Colonic mucosa (tissue), 4 donors: ENCODE measurements around the gene WDSUB1. TPM values are rescaled to one million over a fixed set of nuclear protein-coding genes. Genes with fewer than 3 reads are reported as not detected.

Experiments
- DNase-seq: peaks from one replicate; pipeline ENCODE4 v3.0.0-alpha.2; 2020
- H3K27ac ChIP-seq: fragments of 200-600 bp; one replicate; pipeline ENCODE4 v1.8.0; 2021
- H3K27me3 ChIP-seq: fragments of 200-600 bp; one replicate; pipeline ENCODE4 v1.8.0; 2021
- H3K36me3 ChIP-seq: fragments of 200-600 bp; one replicate; pipeline ENCODE4 v1.8.0; 2021
- H3K4me1 ChIP-seq: fragments of 200-600 bp; one replicate; pipeline ENCODE4 v1.8.0; 2021; ENCODE audit warnings: mild to moderate bottlenecking
- H3K4me3 ChIP-seq: fragments of 200-600 bp; one replicate; pipeline ENCODE4 v1.8.0; 2021
- H3K9ac ChIP-seq, 2 donors: one replicate each; pipeline ENCODE4 v1.7.0; 2013; ENCODE audit warnings: control low read depth in 2 of 2, low read depth in 2 of 2, low read length in 2 of 2
- H3K9me3 ChIP-seq: fragments of 200-600 bp; one replicate; pipeline ENCODE4 v1.8.0; 2021
- intact Hi-C: fragments of 100-400 bp; cut with DNase I; formaldehyde crosslinking; loops from one replicate; pipeline ENCODE4 v1.14.1; 2022
- total RNA-seq, 2 donors: library from RNA; stranded (reverse); fragmentation: NEBNext Ultra II Directional in 1 of 2; extraction: Animal tissue kit (Norgen Biotek cat#: 25700) in 1 of 2; gene quantifications; one replicate each; pipeline ENCODE4 v1.2.1, GENCODE V29; 2021
- TF ChIP-seq, protein P1 (sequence below): fragments of 200-600 bp; IDR thresholded peaks from one replicate; pipeline ENCODE4 v1.8.0; 2022; ENCODE audit warnings: antibody characterized with exemption, mild to moderate bottlenecking
- donor health status: healthy.
- donor health status: DM: no; HTN: no; CAD: no.
- donor health status: DM: no; HTN: no; CAD: no.

WDSUB1 gene
- total RNA-seq, 2 donors from 2014 or later, result 7.2 to 7.5 TPM

DNA sequence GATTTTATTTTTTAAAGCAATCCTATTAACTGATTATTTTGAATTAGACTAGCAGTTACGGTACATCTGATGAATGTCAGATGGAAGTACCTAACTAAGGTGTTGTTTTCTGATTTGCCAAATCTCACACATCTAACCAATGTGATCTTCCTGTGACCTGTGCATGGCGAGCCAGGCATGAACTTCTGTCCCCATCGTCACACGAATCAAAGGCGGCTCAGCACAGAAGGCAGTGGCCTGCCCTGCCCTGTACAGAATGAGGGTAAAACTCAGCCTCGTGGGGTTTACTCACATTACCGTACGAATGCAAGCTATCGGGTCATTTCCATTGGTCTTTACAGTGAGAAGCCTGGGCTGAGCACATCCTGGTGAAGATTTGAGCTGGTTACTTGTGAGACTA lies 87.3 kb downstream of the WDSUB1 start:
- no peak overlapping the region for H3K27ac ChIP-seq
- H3K4me3 ChIP-seq, result no peak overlapping the region
- H3K27me3 ChIP-seq, result no peaks in the 10 kb centered on the region
- peaks cover 17% of the 10 kb centered on the region for H3K36me3 ChIP-seq
- TF ChIP-seq, protein P1, sequence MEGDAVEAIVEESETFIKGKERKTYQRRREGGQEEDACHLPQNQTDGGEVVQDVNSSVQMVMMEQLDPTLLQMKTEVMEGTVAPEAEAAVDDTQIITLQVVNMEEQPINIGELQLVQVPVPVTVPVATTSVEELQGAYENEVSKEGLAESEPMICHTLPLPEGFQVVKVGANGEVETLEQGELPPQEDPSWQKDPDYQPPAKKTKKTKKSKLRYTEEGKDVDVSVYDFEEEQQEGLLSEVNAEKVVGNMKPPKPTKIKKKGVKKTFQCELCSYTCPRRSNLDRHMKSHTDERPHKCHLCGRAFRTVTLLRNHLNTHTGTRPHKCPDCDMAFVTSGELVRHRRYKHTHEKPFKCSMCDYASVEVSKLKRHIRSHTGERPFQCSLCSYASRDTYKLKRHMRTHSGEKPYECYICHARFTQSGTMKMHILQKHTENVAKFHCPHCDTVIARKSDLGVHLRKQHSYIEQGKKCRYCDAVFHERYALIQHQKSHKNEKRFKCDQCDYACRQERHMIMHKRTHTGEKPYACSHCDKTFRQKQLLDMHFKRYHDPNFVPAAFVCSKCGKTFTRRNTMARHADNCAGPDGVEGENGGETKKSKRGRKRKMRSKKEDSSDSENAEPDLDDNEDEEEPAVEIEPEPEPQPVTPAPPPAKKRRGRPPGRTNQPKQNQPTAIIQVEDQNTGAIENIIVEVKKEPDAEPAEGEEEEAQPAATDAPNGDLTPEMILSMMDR, result no peak
- no peaks in the 10 kb centered on the region for H3K9me3 ChIP-seq
- intact Hi-C loops, result no loop called here
- DNase-seq, result no peak
- H3K4me1 ChIP-seq, result peaks cover 6% of the 10 kb centered on the region
- no peak overlapping the region for H3K9ac ChIP-seq

DNA sequence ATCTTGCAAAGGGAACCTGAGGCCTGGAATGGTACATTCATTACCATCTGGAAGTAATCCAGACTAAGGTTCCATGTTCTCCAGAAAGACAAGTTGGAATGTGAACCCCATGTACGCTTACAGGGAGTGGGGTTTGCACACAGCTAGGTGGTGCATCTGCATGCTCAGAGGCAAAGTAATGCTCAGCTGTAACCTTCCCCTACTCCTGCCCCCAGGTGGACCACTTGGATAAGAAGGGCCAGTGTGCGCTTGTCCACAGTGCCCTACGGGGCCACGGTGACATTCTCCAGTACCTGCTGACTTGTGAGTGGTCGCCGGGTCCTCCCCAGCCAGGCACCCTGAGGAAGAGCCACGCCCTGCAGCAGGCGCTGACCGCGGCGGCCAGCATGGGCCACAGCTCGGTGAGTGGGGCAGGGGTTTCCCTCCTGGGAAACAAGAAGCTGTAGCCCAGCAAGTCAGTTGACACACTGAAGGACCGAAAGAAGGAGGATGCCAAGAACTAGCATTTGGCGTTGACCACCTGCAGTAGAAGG lies 90.0 kb downstream of the WDSUB1 start:
- H3K4me3 ChIP-seq, result no peak overlapping the region
- no peaks in the 10 kb centered on the region for H3K4me1 ChIP-seq
- no peak overlapping the region for H3K27ac ChIP-seq
- intact Hi-C loops, result no loop called here
- no peak for DNase-seq
- peaks cover 17% of the 10 kb centered on the region for H3K36me3 ChIP-seq
- no peaks in the 10 kb centered on the region for H3K9me3 ChIP-seq
- no peaks in the 10 kb centered on the region for H3K27me3 ChIP-seq
- TF ChIP-seq, protein P1, result no peak
- H3K9ac ChIP-seq, result no peak overlapping the region

DNA sequence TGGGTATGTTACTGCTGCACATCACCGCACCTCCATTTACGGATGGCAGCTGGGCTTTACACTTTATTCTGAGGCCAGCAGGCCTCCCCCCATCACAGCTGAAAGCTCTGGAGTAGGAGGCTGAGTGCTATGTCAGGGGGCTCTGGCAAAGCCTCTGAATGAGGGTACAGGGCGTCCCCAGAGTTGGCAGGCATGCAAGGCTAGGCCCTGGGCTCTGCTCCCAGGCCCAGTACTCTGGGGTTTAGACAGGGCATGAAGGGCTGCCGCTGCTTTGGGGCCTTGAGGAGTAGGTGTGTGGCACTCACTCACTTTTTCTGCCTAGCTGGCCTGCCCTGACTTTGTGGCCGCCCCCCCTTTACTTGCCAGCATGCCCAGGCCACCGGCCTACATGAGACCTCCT lies 90.8 kb downstream of the WDSUB1 start:
- H3K27ac ChIP-seq, result no peak overlapping the region
- H3K9ac ChIP-seq, result no peak overlapping the region
- H3K27me3 ChIP-seq, result no peaks in the 10 kb centered on the region
- no peaks in the 10 kb centered on the region for H3K9me3 ChIP-seq
- H3K4me1 ChIP-seq, result no peaks in the 10 kb centered on the region
- H3K36me3 ChIP-seq, result peaks cover 17% of the 10 kb centered on the region
- TF ChIP-seq, protein P1, result no peak
- no peak overlapping the region for H3K4me3 ChIP-seq
- no peak for DNase-seq
- intact Hi-C loops, result no loop called here

DNA sequence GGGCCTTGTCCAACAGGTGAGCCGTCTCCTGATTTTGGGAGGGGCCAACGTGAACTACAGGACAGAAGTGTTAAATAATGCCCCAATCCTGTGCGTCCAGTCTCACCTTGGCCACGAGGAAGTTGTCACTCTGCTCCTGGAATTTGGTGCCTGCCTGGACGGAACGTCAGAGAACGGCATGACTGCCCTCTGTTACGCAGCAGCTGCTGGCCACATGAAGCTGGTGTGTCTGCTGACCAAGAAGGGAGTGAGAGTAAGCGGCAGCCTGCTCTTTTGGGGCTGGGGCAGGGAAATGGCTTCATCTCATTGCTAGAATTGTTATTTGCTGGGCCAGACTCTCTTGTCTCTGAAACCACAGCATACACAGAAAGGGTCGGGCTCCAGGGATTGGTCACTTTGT lies 92.3 kb downstream of the WDSUB1 start:
- intact Hi-C loops, result no loop called here
- Histone ChIP-seq H3K27me3 (no peaks in the 10 kb centered on the region), H3K9me3 (no peaks in the 10 kb centered on the region), H3K4me3 (no peak overlapping the region), H3K9ac (no peak overlapping the region), H3K4me1 (no peaks in the 10 kb centered on the region), H3K27ac (no peak overlapping the region), H3K36me3 (peaks cover 22% of the 10 kb centered on the region)
- TF ChIP-seq, protein P1, result no peak
- DNase-seq, result no peak

DNA sequence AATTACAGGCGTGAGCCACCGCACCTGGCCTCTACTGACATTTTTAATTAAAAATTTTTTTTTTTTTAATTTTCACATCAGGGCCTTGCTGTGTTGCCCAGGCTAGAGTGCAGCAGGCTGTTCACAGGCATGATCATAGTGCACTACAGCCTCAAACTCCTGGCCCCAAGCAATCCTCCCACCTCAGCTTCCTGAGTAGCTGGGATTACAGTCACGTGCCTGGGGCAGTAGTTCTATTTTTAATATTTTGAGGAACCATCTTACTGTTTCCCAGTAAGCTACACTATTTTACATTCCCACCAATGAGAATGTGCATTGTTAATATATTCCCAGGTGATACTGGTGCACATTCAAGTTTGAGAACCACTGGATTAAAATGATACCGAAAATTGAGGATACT lies 92.7 kb downstream of the WDSUB1 start:
- intact Hi-C loops, result no loop called here

More for the DNA sequence above, 92.7 kb downstream of the WDSUB1 start:
- H3K27ac ChIP-seq, result no peak overlapping the region
- H3K9me3 ChIP-seq, result no peaks in the 10 kb centered on the region
- H3K36me3 ChIP-seq, result peaks cover 25% of the 10 kb centered on the region
- TF ChIP-seq, protein P1, result no peak
- no peaks in the 10 kb centered on the region for H3K4me1 ChIP-seq
- no peak overlapping the region for H3K9ac ChIP-seq
- no peaks in the 10 kb centered on the region for H3K27me3 ChIP-seq
- no peak overlapping the region for H3K4me3 ChIP-seq
- DNase-seq, result no peak
